ENCODE data around the gene EPHA8.

DNA sequence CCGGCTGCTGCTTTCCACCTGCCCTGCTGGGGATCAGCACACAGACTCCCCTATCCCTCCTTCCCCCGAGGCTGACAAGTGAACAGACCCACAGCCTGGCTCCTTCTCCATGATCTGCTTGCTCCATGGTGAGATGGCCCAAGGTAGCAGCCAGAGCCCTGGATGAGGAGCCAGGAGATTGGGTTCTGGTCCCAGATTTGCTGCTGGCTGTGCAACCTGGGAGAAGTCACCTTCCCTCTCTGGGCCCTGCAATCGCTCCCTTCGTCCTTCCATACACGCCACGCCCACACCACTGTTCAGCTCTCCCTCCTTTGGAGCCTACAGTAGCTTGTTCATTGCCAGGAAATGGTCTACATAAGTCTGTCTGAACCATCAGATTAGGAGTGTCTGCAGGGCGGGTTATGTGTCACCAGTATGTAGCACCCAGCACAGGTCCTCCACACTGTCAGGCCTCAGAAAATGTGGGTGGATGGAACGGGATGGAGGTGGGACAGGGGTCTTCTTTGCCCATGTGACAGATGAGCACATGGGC lies 9.2 kb upstream of the EPHA8 start:
- TF ChIP-seq, protein P1, sequence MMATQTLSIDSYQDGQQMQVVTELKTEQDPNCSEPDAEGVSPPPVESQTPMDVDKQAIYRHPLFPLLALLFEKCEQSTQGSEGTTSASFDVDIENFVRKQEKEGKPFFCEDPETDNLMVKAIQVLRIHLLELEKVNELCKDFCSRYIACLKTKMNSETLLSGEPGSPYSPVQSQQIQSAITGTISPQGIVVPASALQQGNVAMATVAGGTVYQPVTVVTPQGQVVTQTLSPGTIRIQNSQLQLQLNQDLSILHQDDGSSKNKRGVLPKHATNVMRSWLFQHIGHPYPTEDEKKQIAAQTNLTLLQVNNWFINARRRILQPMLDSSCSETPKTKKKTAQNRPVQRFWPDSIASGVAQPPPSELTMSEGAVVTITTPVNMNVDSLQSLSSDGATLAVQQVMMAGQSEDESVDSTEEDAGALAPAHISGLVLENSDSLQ (IDR thresholded peaks at IDR 0.05) = no peak
- no peak for TF ChIP-seq FOXA1 (IDR thresholded peaks at IDR 0.05)
- TF ChIP-seq ARNT (IDR thresholded peaks at IDR 0.05) = no peak
- TF ChIP-seq BHLHE40 (IDR thresholded peaks at IDR 0.05; ENCODE audit: borderline replicate concordance) = no peak
- no peak for TF ChIP-seq L3MBTL2 (conservative IDR thresholded peaks at IDR 0.05)
- TF ChIP-seq SP1 (IDR thresholded peaks at IDR 0.05) = no peak
- TF ChIP-seq TARDBP (IDR thresholded peaks at IDR 0.05) = no peak
- TF ChIP-seq FOXK2 (IDR thresholded peaks at IDR 0.05) = no peak
- TF ChIP-seq FOXM1 (IDR thresholded peaks at IDR 0.05; ENCODE audit: borderline replicate concordance) = no peak
